NCI-H526 (cell line): ENCODE results near the gene ZNF785.
A peak's percentile ranks its signal among the peaks of the same experiment; 100 is the strongest.
"Not testable (repeated sequence)": the region's sequence is repeated elsewhere in the genome, so short reads cannot be mapped to it uniquely, and the experiment has no call there.

Experiments
- DNase-seq, 2 experiments: peaks; one replicate each; lab custom pipeline; 2025; lab: John Stamatoyannopoulos, UW

ZNF785 gene

DNA sequence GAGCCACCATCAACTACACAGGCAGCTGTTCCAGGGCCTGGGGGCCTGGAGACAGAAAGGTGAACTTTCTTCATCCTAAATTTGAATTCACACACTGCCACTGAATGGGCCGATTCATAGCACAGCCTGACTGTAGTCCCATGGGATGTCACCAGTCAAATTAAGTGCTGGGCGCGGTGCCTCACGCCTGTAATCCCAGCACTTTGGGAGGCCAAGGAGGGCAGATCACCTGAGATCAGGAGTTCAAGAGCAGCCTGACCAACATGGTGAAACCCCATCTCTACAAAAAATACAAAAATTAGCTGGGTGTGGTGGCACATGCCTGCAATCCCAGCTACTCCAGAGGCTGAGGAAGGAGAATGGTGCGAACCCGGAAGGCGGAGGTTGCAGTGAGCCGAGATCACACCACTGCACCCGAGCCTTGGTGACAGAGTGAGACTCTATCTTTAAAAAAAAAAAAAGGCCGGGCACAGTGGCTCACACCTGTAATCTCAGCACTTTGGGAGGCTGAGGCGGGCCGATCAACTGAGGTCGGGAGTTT lies 45.4 kb downstream of the ZNF785 start:
- DNase-seq = peak; percentile 80 to 89

DNA sequence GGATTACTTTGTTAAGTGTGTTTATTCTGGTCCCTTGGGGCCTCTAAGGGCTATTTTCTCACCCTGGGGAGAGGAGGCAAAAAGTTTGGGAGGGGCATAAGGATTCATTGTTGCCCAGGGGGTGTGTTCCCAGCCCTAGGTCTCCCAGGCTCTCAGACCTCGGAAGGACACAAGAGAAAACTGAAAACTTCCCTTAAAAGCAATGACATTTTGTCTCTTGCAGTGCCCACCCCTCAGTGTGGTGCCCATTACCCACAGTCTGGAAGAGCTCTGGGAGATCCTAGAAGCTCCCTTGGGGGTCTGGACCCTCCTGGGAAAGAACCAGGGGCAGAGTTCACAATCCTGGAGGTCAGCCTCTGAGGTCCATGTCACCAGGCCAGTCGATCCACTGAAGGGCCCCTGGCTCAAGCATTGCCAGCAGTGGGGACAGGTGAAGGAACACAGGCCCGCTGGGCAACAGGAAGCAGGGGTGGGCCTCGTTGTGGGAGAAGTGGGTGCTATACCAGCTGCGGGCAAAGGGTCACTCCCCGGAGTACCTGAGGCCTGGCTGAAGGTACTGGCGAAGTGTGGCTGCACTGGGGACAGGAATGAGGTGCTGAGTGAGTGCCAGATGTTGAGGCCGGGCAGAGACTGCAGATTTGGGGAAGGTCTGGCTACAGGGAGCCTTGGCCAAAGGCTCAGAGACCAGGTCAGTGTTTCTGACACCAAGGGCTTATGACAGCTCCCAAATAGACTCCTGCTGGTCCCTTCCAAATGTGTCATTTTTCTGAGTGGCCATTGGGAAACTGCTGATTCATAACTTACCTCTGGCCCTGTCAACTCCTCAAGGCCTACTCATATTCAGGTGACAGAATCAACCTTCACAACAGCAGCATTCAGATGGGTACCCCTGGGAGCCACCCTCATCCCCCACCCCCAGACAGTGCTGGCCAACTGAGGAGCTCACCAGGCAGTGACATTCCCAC lies 46.2 kb downstream of the ZNF785 start:
- no peak for DNase-seq

DNA sequence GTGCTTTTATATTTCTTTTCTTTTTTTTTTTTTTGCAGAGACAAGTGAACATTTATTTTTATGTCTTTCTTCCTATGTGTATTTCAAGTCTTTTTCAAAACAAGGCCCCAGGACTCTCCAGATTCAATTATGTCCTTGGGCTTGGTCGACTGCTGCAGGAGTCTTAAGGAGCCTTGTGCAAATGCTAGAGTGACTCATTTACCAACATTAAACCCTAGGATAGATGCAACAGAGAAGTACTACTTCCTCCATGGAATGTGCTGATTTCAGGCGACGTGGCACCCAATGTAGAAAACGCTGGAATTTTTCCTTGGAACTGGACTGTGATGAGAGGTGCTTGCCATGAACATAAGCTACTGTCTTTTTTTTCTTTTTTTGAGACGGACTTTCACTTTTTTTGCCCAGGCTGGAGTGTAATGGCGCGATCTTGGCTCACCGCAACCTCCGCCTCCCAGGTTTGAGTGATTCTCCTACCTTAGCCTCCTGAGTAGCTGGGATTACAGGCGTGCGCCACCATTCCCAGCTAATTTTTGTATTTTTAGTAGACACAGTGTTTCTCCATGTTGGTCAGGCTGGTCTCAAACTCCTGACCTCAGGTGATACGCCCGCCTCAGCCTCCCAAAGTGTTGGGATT lies 49.0 kb downstream of the ZNF785 start:
- DNase-seq = not testable (repeated sequence)

DNA sequence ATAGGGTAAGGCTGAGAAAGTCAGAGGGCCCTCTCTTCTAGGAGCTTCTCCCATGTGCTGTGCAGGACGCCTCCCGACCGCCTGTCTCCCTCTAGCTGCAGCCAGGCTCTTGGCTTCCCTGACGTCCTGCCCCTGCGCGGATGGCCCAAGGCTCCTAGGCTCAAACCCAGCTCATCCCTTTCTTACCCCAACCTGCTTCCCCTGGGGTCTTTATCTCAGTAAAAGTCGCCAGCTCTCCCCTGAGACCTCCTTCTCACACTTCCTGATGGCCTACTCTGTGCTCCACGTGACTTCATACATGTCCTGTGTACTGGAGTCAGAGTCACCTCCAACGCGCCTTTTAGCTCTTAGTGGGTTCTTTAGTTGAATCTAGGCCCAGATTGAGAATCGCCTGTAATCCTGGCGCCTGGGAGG lies 49.7 kb downstream of the ZNF785 start:
- DNase-seq = peak; percentile 35 to 77

DNA sequence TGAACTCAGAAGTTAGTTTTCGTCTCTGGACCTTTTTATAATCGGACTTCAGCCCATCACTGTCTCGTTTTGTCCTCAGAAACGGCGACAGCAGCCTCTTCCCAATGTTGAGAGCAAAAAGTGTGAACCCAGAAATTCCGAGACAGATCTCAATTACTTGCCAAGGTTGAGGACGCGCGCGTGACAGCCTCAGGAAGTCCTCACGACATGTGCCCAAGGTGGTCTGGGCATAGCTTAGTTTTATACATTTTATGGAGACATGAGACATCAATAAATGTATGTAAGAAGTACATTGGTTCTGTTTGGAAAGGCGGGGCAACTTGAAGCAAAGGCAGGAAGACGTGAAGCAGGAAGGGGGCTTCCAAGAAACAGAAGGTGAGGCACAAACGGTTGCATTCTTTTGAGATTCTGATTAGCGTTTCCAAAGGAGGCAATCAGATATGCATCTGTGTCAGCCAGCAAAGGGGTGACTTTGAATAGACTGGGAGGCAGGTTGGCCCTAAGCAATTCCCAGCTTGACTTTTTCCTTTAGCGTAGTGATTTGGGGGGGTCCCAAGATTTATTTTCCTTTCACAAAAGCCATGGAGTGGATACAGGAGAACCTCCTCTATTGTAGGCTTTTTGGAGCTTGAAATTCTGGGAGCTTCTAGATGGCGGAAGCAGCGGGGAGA lies 50.3 kb downstream of the ZNF785 start:
- peak in 1 of 2 experiments; percentile 69 for DNase-seq

DNA sequence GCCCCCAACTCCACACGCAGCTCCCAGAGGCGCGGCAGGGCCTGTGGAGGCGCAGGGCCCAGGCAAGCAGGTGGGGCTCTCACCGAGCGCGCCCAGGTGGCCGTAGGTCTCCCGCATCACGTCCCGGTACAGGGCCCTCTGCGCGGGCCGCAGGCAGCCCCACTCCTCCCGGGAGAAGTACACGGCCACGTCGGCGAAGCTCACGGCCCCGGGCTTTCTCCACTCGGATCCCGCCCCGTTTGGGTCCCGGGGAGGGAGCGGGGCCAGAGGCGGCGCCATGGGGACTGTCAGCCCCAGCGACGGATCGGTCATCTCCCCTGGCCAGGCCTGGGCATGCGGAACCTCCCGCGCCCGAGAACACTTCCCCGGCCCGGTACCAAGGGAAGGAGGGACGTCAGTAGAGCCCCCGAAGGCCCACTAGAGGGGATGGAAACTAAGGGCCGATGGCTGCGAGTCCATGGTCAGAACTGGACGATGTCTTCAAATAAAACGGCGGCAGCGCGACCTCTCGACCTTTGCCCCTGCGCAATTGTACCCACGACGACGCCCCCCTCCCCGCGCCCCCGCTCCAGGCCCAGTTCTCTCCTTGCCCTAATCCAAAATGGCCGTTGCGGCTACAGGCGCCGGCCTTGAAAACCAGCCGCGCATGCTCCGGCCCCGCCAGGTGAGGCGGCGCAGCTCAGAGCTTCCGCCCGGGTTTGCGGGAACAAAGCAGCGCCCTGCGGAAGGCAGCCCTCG lies 51.0 kb downstream of the ZNF785 start, which contains the start of gene ZNF747:
ZNF747 (minus strand) TSS at position 491 of the 738 bp plus-strand sequence; CDS start at position 312, 179 bp downstream.
- DNase-seq = peak; percentile 40 to 91

DNA sequence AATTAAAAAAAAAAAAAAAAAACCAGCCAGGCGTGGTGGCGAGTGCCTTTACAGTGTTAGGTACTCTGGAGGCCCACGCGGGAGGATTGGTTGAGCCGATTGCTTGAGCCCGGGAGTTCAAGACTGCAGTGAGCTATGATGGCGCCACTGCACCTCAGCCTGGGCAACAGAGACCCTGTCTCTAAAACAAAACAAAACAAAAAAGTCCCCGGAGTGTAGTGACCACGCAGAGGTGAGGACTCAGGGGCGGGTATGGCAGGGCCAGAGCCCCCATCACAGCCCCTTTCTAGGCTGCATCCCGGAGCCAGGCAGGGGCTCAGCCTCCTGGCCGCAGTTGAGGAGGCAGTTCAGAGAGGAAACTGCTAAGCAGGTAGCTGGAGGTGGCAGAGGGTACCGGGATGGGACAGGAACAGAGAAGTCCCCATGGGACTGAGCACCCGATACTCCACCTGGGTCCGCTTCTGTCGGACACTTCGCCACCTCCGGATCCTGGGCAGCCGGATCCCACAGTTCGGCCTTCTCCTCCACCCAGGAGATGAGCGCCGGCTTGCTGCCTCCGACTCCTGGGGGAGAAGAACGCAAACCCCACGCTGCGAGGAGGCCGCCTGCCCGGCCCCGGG lies 51.6 kb downstream of the ZNF785 start:
- DNase-seq = no peak

DNA sequence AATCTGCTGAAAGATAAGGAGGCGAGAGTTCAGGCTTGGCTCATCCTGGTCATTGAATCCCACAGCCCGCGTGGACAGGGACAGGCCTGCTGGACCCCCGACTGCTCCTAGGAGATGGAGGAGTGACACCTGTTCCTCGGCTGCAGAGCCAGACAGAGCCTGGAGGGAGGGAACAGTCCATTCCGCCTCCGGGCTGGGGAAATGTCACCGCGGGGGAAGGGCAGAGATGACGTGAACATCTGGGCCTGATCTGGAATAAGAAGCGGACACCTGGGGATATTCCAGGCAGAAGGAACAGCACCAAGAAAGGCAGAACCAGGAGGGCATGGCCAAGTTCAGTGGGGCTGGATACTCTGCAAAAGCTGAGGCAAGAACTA lies 52.4 kb downstream of the ZNF785 start:
- no peak for DNase-seq

DNA sequence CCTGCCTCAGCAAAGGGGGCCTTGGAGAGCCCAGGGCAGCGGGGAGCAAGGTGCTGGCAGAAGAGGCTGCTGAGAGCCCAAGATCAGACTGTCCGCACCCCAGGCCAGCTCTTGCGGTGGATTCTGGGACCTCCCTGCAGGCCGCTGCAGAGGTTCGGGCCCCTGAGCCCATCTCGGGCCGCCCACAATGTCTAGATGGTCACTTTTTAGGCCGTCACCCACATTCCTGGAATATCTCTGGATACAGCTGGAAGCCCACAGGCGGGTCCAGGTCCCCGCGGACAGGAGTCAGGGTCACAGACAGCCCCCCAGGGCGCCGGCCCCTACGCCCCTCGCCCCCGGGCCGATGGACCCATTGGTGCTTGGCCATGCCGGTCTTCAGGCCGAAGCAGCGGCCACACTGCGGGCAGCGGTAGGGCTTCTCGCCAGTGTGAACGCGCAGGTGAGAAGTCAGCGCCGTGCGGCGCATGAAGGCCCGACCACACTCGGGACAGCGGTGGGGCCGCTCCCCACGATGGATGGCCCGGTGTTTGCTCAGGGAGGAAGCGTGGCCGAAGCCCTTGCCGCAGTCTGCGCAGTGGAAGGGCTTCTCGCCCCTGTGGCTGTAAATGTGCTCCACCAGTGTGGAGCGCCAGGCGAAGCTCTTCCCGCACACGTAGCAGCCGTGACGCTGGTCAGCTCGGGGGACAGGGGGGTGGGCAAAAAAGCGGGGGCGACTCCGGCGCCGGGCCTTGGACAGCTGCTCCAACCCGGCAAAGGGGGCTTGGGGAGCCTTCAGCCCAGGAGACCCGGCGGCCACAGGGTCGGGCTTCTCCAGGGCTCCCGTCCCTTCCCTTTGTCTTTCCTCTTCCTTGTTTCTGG lies 53.0 kb downstream of the ZNF785 start:
- DNase-seq = no peak
